Renal cortical epithelial cell (primary cell): Measurements from ENCODE around the gene B3GALT2. TPM values are rescaled to one million over a fixed set of nuclear protein-coding genes. Genes with fewer than 3 reads are reported as not detected.

Experiments used
- DNase-seq: peaks from one replicate; pipeline ENCODE4 v3.0.0-alpha.2; 2011; ENCODE audit warnings: low read depth
- total RNA-seq: library from RNA; depleted of rRNA; stranded (reverse); fragments of >200 nt; gene quantifications from 2 replicates; pipeline ENCODE4 v1.2.3, GENCODE V29; 2014

The B3GALT2 gene
- total RNA-seq, 1 donor from 2014 or later = not detected

GRCh38 chr1:193181985-193182384 is 4.4 kb downstream of the B3GALT2 start:
- DNase-seq = peak; percentile 33

- DNase-seq = peak; percentile 55
Observed at GRCh38 chr1:193181536-193181935, 4.9 kb downstream of the B3GALT2 start.

- DNase-seq = no peak
Observed at GRCh38 chr1:193179094-193179493, 7.3 kb downstream of the B3GALT2 start.

- DNase-seq = no peak
Observed at GRCh38 chr1:193176788-193177187, 9.6 kb downstream of the B3GALT2 start.

- DNase-seq = no peak
Observed at GRCh38 chr1:193176113-193176512, 10.3 kb downstream of the B3GALT2 start.

- DNase-seq = no peak
Observed at GRCh38 chr1:193157360-193157759, 29.1 kb downstream of the B3GALT2 start.

- DNase-seq = no peak
Observed at GRCh38 chr1:193156822-193157142, 29.6 kb downstream of the B3GALT2 start.

GRCh38 chr1:193156117-193156821 is 30.1 kb downstream of the B3GALT2 start:
- DNase-seq = peak; percentile 48

- no peak for DNase-seq
Observed at GRCh38 chr1:193144999-193145398, 41.4 kb downstream of the B3GALT2 start.

GRCh38 chr1:193144361-193144938 is 42.0 kb downstream of the B3GALT2 start:
- DNase-seq = no peak

GRCh38 chr1:193143285-193143684 is 43.1 kb downstream of the B3GALT2 start:
- peak; percentile 29 for DNase-seq

GRCh38 chr1:193142409-193142808 is 44.0 kb downstream of the B3GALT2 start:
- DNase-seq = no peak

- DNase-seq = no peak
Observed at GRCh38 chr1:193141804-193142203, 44.6 kb downstream of the B3GALT2 start.

GRCh38 chr1:193140254-193140653 is 46.2 kb downstream of the B3GALT2 start:
- no peak for DNase-seq

- no peak for DNase-seq
Observed at GRCh38 chr1:193131266-193131860, 55.0 kb downstream of the B3GALT2 start.

Other genes starting within 250 kb of the B3GALT2 start
- 25.0 and 60.8 TPM in 2 replicates for gene UCHL5, start 127.3 kb downstream of the B3GALT2 start, total RNA-seq
- gene RO60, start 127.0 kb downstream of the B3GALT2 start, total RNA-seq = 153 and 155 TPM in 2 replicates
- 12.0 and 15.2 TPM in 2 replicates for gene GLRX2, start 81.2 kb downstream of the B3GALT2 start, total RNA-seq
- gene CDC73, start 64.6 kb downstream of the B3GALT2 start, total RNA-seq = 19.3 and 54.4 TPM in 2 replicates